ENCODE data around the gene AKIRIN1.
"Not testable (repeated sequence)": the region's sequence is repeated elsewhere in the genome, so short reads cannot be mapped to it uniquely, and the experiment has no call there.

DNA sequence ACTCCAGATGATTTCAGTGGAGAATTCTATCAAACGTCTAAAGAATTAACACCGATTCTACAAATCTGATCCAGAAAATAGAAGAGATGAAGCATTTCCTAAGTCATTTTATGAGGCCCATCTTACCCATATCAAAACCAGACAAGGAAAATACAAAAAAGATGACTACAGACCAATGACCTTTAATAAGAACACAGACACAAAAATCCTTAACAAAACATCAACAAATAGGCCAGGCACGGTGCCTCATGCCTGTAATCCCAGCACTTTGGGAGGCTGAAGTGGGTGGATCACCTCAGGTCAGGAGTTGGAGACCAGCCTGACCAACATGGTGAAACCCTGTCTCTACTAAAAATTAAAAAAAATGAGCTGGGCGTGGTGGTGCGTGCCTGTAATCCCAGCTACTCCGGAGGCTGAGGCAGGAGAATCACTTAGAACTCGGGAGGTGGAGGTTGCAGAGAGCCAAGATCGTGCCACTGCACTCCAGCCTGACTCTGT is 64.2 kb downstream of the AKIRIN1 start:
- not testable (repeated sequence) for TF ChIP-seq CTCF (IDR thresholded peaks at IDR 0.05; ENCODE audit: low read length); EZH2 (IDR thresholded peaks at IDR 0.05; ENCODE audit: borderline replicate concordance, low read length)

Measured in OCI-LY1 (cell line).